Activated B cell treated with CpG ODN at 0.5 μM for 24 hours (primary cell): ENCODE results near the gene GRIK3. TPM values are rescaled to one million over a fixed set of nuclear protein-coding genes. Genes with fewer than 3 reads are reported as not detected.

Experiments used
- ATAC-seq: fragments of 200-7000 bp; cut with Tn5 transposase; one replicate; pipeline ENCODE4 v1.10.0; 2021; ENCODE audit warnings: low read depth, mild to moderate bottlenecking, moderate library complexity
- CTCF ChIA-PET: fragments of 350-600 bp; sonication (Branson Sonifier 250); formaldehyde crosslinking; loops from one replicate; lab custom pipeline; 2021; ENCODE audit warnings: antibody characterized with exemption; lab: Charles Lee
- POLR2A ChIA-PET: fragments of 350-600 bp; sonication (Branson Sonifier 250); formaldehyde crosslinking; loops from one replicate; lab custom pipeline; 2021; ENCODE audit warnings: antibody characterized with exemption; lab: Charles Lee
- DNase-seq: peaks from one replicate; pipeline ENCODE4 v3.0.0; 2022
- H3K27ac Mint-ChIP-seq: one replicate; pipeline ENCODE4 v1.8.0; 2020; ENCODE audit warnings: mixed read lengths
- H3K27me3 Mint-ChIP-seq: one replicate; pipeline ENCODE4 v1.8.0; 2021; ENCODE audit warnings: mixed read lengths
- H3K36me3 Mint-ChIP-seq: one replicate; pipeline ENCODE4 v1.8.0; 2021; ENCODE audit warnings: low read depth, mixed read lengths
- H3K4me1 Mint-ChIP-seq: one replicate; pipeline ENCODE4 v1.8.0; 2021; ENCODE audit warnings: mixed read lengths
- H3K4me3 Mint-ChIP-seq: one replicate; pipeline ENCODE4 v1.8.0; 2020; ENCODE audit warnings: mild to moderate bottlenecking, mixed read lengths
- H3K9me3 Mint-ChIP-seq: one replicate; pipeline ENCODE4 v1.8.0; 2020; ENCODE audit warnings: mixed read lengths
- CTCF ChIP-seq: fragments of 200-600 bp; IDR thresholded peaks from one replicate; pipeline ENCODE4 v1.8.0; 2022; ENCODE audit warnings: antibody characterized with exemption, mild to moderate bottlenecking
- intact Hi-C: fragments of 100-400 bp; cut with micrococcal nuclease; formaldehyde crosslinking; loops from one replicate; pipeline ENCODE4 v1.15.1; 2024
- total RNA-seq: library from RNA; stranded (reverse); gene quantifications from 2 replicates; pipeline ENCODE4 v1.2.3, GENCODE V29; 2022

The GRIK3 gene
- total RNA-seq, 1 donor from 2014 or later: 0.35 TPM

- no peak for TF ChIP-seq CTCF
- ChIA-PET CTCF (no interaction called here), POLR2A (no interaction called here)
- H3K4me3 Mint-ChIP-seq: no peak overlapping the region
- intact Hi-C loops: no loop called here
- ATAC-seq (no peak), DNase-seq (no peak)
- H3K27me3 Mint-ChIP-seq: peaks cover 61% of the 10 kb centered on the region
- H3K36me3 Mint-ChIP-seq: no peaks in the 10 kb centered on the region
- no peak overlapping the region for H3K27ac Mint-ChIP-seq
- H3K4me1 Mint-ChIP-seq: peaks cover 13% of the 10 kb centered on the region
- H3K9me3 Mint-ChIP-seq: no peaks in the 10 kb centered on the region
Measured at GRCh38 chr1:37040773-37041172, 6.5 kb upstream of the GRIK3 start.

GRCh38 chr1:37040261-37040660 is 5.9 kb upstream of the GRIK3 start:
- intact Hi-C loops: no loop called here
- DNase-seq (no peak), ATAC-seq (no peak)
- CTCF ChIA-PET: no interaction called here
- H3K36me3 Mint-ChIP-seq: no peaks in the 10 kb centered on the region
- no peak overlapping the region for H3K27ac Mint-ChIP-seq
- no peak for TF ChIP-seq CTCF
- peaks cover 18% of the 10 kb centered on the region for H3K4me1 Mint-ChIP-seq
- POLR2A ChIA-PET: no interaction called here
- H3K4me3 Mint-ChIP-seq: no peak overlapping the region
- peaks cover 64% of the 10 kb centered on the region for H3K27me3 Mint-ChIP-seq
- H3K9me3 Mint-ChIP-seq: no peaks in the 10 kb centered on the region

- intact Hi-C loops: loop anchor here (10.0 kb wide), 1 partner anchor 396 kb away; no protein-coding TSS in a partner anchor
- peaks cover 23% of the 10 kb centered on the region for H3K4me1 Mint-ChIP-seq
- no peak for TF ChIP-seq CTCF
- peaks cover 62% of the 10 kb centered on the region for H3K27me3 Mint-ChIP-seq
- H3K9me3 Mint-ChIP-seq: no peaks in the 10 kb centered on the region
- ATAC-seq (no peak), DNase-seq (no peak)
- POLR2A ChIA-PET: no interaction called here
- H3K4me3 Mint-ChIP-seq: no peak overlapping the region
- no peaks in the 10 kb centered on the region for H3K36me3 Mint-ChIP-seq
- no peak overlapping the region for H3K27ac Mint-ChIP-seq
- CTCF ChIA-PET: no interaction called here
Measured at GRCh38 chr1:37038227-37039093, 4.1 kb upstream of the GRIK3 start.

GRCh38 chr1:37037690-37038089 is 3.4 kb upstream of the GRIK3 start:
- no peaks in the 10 kb centered on the region for H3K36me3 Mint-ChIP-seq
- no peak overlapping the region for H3K4me3 Mint-ChIP-seq
- H3K4me1 Mint-ChIP-seq: peaks cover 23% of the 10 kb centered on the region
- intact Hi-C loops: loop anchor here (2.0 to 10.0 kb wide), 2 partner anchors 285 to 397 kb away; no protein-coding TSS in a partner anchor
- H3K27ac Mint-ChIP-seq: no peak overlapping the region
- ChIA-PET POLR2A (no interaction called here), CTCF (no interaction called here)
- TF ChIP-seq CTCF: no peak
- no peaks in the 10 kb centered on the region for H3K9me3 Mint-ChIP-seq
- H3K27me3 Mint-ChIP-seq: peaks cover 54% of the 10 kb centered on the region
- ATAC-seq (no peak), DNase-seq (no peak)

GRCh38 chr1:37036667-37037053 is 2.3 kb upstream of the GRIK3 start:
- ChIA-PET POLR2A (no interaction called here), CTCF (interaction anchor here (1.1 kb wide), 1 partner anchor 289 kb away, joined by 10 read pairs; no protein-coding TSS in a partner anchor)
- no peak overlapping the region for H3K27ac Mint-ChIP-seq
- TF ChIP-seq CTCF: no peak
- ATAC-seq (no peak), DNase-seq (no peak)
- H3K36me3 Mint-ChIP-seq: no peaks in the 10 kb centered on the region
- peaks cover 60% of the 10 kb centered on the region for H3K27me3 Mint-ChIP-seq
- peaks cover 23% of the 10 kb centered on the region for H3K4me1 Mint-ChIP-seq
- intact Hi-C loops: loop anchor here (2.0 to 10.0 kb wide), 2 partner anchors 286 to 398 kb away; no protein-coding TSS in a partner anchor
- H3K4me3 Mint-ChIP-seq: peak overlapping the region; percentile 70
- no peaks in the 10 kb centered on the region for H3K9me3 Mint-ChIP-seq
